ENCODE data around the gene HBG1. TPM values are rescaled to one million over a fixed set of nuclear protein-coding genes. Genes with fewer than 3 reads are reported as not detected.

The HBG1 gene
- total and polyA plus RNA-seq, 10 of the 15 experiments (the other 5 are each of a cell fraction or from before 2014, with no cell fraction given): 0.84 to 2.3 (median 1.9) TPM; not detected in 5

DNA sequence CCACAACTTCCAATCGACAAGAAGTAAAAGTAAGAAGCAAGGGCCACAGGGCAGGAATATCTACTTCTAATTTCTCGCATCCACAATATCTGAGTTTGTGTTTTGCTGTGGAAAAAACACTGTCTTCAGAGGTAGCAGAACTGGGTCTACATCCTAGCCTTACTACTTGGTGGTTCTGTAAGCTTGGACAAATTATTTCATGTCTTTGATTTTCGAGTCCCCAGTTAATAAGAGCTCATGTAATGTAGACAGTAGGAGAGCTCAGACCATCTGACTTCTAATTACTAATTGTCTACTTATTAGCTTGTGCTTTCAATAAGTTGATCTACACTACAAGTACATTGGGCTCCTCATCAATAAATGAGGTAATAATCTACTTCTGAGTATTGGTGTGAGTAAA lies 33.4 kb upstream of the HBG1 start (continued):
- TF ChIP-seq ZNF24 (IDR thresholded peaks at IDR 0.05) (no peak), MAX (IDR thresholded peaks at IDR 0.05; ENCODE audit: low read depth, low read length) (no peak), IRF4 (IDR thresholded peaks at IDR 0.05; ENCODE audit: low read depth, low read length) (no peak), HDAC2 (IDR thresholded peaks at IDR 0.05) (no peak)
- TF ChIP-seq, protein P1, sequence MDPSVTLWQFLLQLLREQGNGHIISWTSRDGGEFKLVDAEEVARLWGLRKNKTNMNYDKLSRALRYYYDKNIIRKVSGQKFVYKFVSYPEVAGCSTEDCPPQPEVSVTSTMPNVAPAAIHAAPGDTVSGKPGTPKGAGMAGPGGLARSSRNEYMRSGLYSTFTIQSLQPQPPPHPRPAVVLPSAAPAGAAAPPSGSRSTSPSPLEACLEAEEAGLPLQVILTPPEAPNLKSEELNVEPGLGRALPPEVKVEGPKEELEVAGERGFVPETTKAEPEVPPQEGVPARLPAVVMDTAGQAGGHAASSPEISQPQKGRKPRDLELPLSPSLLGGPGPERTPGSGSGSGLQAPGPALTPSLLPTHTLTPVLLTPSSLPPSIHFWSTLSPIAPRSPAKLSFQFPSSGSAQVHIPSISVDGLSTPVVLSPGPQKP (IDR thresholded peaks at IDR 0.05; ENCODE audit: low read depth, low read length): no peak

- no peak for TF ChIP-seq ASH2L (IDR thresholded peaks at IDR 0.05; ENCODE audit: borderline replicate concordance, low read depth)
- no peak for TF ChIP-seq BCL11A (IDR thresholded peaks at IDR 0.05; ENCODE audit: low read depth, low read length)
- no peak for TF ChIP-seq MTA3 (IDR thresholded peaks at IDR 0.05; ENCODE audit: borderline replicate concordance, low read length)
- no peak for TF ChIP-seq YBX1 (IDR thresholded peaks at IDR 0.05)
- no peak for TF ChIP-seq CBX3 (IDR thresholded peaks at IDR 0.05; ENCODE audit: borderline replicate concordance, low read depth)
- TF ChIP-seq SIN3A (IDR thresholded peaks at IDR 0.05; ENCODE audit: low read depth, low read length): no peak
- TF ChIP-seq POLR2A (IDR thresholded peaks at IDR 0.05; ENCODE audit: low read depth, low read length): no peak
- no peak for TF ChIP-seq CHD4 (IDR thresholded peaks at IDR 0.05)
- TF ChIP-seq SREBF1 (IDR thresholded peaks at IDR 0.05; ENCODE audit: low read length): no peak
- Histone ChIP-seq H3K4me1 (ENCODE audit: control insufficient read depth, insufficient read depth, low read length) (no peaks in the 10 kb centered on the region), H3K27ac (ENCODE audit: control insufficient read depth, insufficient read depth) (no peak overlapping the region), H3K9me3 (replicated peaks; ENCODE audit: control insufficient read depth, insufficient read depth, low read length) (no peaks in the 10 kb centered on the region), H3K36me3 (ENCODE audit: control insufficient read depth in 2 of 2, insufficient read depth in 2 of 2, low read length in 1 of 2) (no peaks in the 10 kb centered on the region), H2AFZ (ENCODE audit: control insufficient read depth, low read depth, low read length) (no peak overlapping the region), H3K79me2 (ENCODE audit: control insufficient read depth, insufficient read depth, low read length) (no peaks in the 10 kb centered on the region), H3K4me3 (no peak overlapping the region), H3K4me2 (ENCODE audit: control insufficient read depth, insufficient read depth) (no peak overlapping the region), H3K27me3 (replicated peaks in 1 of 2; ENCODE audit: control insufficient read depth in 2 of 2, insufficient read depth in 2 of 2, low read length in 1 of 2) (no peaks in the 10 kb centered on the region), H4K20me1 (ENCODE audit: control insufficient read depth, insufficient read depth) (no peaks in the 10 kb centered on the region), H3K9ac (ENCODE audit: control insufficient read depth, insufficient read depth, low read length) (no peak overlapping the region)
- intact Hi-C loops (cut with micrococcal nuclease; ENCODE audit: unreplicated experiment): no loop called here
- no peak for FAIRE-seq
- ChIA-PET CTCF (no interaction called here), RAD21 (ENCODE audit: unreplicated experiment) (no interaction called here), SMC1A (ENCODE audit: uncharacterized antibody, unreplicated experiment) (no interaction called here), POLR2A (no interaction called here)
- BruUV-seq (replicated peaks): no TSS peak
- no peak for ATAC-seq
- in situ Hi-C loops (cut with MboI): no loop called here
- 46% methylated on average over 2 of the region's 2 CpGs for WGBS (ENCODE audit: insufficient coverage, insufficient replicate concordance, low lambda C conversion rate, missing lambda C conversion rate)
- DNase-seq (ENCODE audit: low read depth, low spot score): no peak
Observed at GRCh38 chr11:5282628-5283027, 33.0 kb upstream of the HBG1 start.

Measured in GM12878 (cell line).